GM18499 (cell line): ENCODE measurements around the gene FCGR3B.
A peak's percentile ranks its signal among the peaks of the same experiment; 100 is the strongest.
"Not testable (repeated sequence)": the region's sequence is repeated elsewhere in the genome, so short reads cannot be mapped to it uniquely, and the experiment has no call there.

Source experiments
- ATAC-seq: cut with Tn5 transposase; IDR thresholded peaks from one replicate; pipeline ENCODE4 v1.9.1; 2021; ENCODE audit warnings: moderate number of reproducible peaks; ENCODE audit not compliant: insufficient read depth, unreplicated experiment

The FCGR3B gene

DNA sequence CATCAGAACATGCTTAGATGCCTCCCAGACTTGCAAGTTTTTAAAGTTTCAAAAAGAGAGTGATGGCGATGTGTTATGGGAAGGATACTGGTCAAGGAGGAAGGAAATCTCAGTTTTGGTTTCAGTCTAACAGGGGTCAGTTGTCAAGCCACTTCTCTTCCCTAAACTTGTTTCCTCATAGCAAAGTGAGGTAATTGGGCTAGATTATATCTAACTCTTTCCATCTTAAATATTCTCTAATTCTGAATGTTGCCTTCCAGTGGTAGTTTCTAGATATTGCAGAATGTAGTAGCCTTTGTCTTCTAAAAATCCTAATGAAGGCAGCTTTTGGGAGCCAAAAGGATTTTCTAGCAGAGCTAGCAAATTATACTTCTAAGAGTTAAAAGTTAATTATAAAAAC, 11.7 kb upstream of the FCGR3B start:
- ATAC-seq = not testable (repeated sequence)

DNA sequence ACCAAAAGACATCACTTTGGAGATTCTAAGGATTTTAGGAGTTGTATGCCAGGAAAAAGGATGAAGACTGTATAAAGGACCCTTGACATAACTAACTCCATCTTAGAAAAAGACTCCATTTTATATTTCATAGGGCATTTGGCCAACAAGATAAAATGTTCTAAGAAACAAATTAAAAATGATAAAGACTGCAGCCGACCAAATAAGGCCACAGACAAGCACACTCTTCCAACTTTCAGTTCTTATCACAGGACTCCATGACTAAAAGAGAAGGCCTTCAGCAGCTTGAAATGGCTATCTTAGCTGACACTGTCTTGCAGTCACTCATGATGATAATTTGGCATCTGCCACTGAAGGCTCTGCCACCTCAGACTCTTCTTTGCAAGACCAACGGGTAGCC, 8.2 kb upstream of the FCGR3B start:
- not testable (repeated sequence) for ATAC-seq

GRCh38 chr1:161638251-161638993, 7.4 kb upstream of the FCGR3B start:
- not testable (repeated sequence) for ATAC-seq

DNA sequence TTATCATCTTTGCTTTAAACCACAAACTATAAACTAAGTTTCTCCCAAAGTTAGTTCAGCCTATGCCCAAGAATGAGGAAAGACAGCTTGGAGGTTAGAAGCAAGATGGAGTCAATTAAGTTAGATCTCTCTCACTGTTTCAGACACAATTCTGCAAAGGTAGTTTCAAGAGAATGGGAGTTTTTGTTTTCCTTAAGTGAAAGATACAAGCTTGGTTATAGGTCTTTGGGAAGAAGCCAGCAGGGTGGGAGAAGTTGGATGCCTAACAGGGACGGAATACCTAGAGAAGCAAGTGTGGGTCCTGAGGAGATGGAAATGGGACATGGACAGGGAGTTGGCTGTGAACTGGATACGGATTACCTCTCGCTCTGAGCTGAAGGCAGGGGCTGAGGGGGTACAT, 6.0 kb upstream of the FCGR3B start:
- not testable (repeated sequence) for ATAC-seq

DNA sequence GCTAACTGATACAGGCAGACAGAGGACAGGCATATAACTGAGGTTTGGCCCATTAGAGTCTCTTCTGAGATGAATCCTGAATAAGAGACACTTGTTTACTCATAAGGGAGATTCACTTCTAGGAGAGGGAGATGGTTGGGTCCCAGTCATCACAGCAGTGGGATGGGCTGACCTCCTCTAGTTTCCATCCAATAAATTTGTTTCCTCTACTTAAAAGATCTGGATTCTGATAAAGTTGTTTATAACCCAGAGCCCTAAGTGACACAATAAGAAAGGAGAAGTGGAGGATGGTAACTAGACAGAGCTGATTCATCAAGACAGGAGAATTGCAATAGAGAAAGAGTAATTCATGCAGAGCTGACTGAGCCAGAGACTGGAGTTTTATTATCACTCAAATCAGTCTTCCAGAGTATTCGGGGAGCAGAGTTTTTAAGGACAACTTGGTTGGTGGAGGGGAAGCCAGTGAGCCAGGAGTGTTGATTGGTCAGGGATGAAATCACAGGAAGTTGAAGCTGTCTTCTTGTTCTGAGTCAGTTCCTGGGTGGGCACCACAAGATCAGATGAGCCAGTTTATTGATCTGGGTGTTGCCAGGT, 5.3 kb upstream of the FCGR3B start:
- not testable (repeated sequence) for ATAC-seq

DNA sequence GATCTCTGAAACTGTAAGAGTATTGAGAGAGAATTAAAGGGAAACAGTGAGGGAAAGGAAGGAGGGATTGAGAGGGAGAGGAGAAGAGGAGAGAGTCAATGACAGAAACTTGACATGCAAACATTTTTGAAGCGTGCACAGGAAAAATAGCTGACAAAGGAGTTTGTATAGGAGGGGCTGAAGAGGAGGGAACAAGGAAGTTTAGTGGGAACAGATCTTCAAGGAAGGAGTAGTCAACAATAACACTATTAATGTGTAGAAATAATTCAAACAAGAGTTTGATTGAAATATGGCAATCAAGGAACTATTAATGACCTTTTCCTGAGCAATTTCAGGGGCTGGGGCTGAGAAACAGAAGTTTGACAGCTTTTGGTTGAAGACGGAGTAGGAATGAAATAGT, 4.0 kb upstream of the FCGR3B start:
- ATAC-seq = not testable (repeated sequence)

DNA sequence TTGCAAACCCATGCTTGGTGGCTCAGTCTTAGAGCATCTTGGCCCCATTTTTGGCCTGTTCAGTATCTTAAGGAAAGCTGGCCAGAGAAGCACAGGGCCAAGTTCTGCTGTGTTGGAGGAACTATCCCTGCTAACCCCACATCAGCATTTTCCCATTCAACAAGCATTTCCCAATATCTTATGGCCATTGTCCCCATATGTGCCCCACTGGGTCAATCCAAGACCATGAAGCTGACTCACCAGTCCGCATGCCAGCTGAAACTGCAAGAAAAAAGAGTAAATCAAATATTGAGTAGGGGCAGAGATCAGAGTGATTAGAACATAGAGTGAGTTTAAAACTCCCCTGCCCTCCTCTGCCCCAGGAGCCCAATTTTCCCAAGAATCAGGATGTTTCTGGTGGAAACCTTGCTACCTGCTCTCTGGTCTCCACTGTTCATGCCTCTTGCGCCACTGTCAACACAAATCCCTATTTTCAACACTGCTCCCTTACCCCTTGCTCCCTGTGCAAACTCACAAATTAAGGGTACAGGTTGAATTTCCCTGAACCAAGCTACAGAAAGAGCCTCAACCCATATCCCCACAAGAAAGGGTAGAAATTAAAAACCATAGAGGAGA, 741 bp downstream of the FCGR3B start:
- ATAC-seq = not testable (repeated sequence)

DNA sequence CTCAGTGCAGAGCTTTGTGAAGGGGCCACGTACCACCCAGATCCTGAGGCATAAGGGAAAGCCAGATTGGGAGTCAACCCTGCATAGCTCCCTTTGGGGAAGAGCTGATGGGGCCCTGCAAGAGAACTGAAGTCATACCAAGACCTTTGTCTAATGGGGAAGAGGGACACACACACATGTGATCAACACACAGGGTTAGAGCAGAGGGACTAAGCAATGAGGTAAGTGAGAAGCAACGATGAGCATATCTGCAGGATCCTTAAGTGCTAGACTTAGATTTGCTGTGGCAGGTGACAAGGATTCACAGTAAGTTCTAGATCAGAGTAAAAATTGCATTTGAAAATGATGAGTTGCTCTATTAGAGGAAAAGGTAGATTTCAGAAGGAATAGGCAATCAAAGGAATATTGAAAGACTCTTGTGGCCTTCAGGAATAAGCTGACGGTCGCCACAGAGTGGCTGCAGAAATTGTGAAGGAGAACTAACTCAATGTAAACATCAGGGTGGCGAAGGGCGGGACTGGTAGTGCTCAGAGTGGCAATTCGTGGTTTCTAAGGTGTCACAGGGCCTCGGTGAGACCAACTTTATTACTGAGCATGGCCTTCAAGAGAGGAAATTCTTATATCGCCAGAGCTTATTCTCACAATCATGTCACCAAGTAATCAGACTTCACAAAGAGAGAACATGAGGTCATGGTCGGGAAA, 4.4 kb downstream of the FCGR3B start:
- ATAC-seq = not testable (repeated sequence)

DNA sequence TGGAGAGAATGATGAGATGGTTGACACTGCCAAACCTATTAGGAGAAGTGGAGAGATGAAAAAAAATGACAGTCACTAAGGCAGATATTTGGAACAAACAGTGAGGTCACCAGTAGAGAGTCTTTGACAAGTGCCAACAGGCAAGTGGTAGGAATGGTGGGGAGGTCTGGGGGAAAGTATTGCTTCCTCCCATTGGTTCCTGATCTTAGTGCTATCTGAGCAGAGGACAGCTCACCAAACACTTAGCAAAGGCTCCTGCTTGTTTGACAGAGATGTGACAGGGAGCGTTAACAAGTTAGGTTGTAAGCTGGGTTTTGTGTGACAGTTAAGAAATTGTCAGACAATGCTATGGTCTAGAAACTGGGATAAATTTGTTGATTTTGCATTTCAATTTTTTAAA, 6.4 kb downstream of the FCGR3B start:
- not testable (repeated sequence) for ATAC-seq

- ATAC-seq = not testable (repeated sequence)
Observed at GRCh38 chr1:161623401-161624051, 7.5 kb downstream of the FCGR3B start.

GRCh38 chr1:161622054-161622453, 8.9 kb downstream of the FCGR3B start:
- ATAC-seq = not testable (repeated sequence)

DNA sequence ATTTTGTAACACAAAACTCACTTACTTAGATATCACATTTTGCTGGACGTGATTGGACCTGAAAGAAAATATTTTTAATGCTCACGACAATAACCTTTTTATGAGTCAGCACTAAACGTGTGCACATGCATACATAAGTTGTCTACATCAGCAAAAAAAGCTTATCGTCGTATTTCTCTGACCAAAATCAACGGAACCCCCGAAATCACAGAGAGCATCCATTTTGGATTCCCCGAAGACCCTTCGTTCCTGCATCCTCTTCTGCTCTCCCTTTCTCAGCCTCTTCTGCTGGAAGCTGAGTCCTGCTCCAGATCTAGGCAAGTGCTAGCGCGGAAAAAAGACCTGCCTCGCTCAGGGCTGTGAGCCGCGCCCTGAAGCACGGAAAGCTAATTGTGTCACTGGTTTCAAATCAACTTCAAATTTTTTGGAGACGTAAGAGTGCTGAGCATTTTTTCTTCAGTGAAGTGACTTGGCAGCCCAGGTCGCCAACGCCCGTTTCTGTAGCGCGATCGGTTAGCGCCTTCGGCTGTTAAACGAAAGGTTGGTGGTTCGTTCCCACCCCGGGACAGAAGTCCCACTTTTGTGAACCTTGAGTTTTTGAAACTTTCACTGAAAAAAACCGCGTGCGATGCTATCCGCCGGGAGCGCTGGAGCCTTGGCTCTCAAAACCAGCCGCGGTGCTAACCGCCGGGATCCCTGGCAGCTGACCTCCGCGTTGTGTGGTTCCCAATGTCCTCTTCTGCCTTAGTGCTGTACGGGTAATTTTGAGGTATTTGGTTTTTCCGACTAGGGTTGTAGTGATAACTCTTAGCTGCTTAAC, 9.6 kb downstream of the FCGR3B start:
- ATAC-seq = not testable (repeated sequence)

DNA sequence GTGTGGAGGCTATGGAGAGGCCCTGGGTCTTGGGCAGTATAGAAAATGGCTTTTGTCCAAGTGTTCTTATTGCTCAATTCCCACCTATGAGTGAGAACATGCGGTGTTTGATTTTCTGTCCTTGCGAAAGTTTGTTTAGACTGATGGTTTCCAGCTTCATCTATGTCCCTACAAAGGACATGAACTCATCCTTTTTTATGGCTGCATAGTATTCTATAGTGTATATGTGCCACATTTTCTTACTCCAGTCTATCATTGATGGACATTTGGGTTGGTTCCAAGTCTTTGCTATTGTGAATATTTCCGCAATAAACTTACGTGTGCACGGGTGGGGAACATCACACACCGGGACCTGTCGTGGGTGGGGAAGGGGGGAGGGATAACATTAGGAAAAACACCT, 10.6 kb downstream of the FCGR3B start:
- not testable (repeated sequence) for ATAC-seq

DNA sequence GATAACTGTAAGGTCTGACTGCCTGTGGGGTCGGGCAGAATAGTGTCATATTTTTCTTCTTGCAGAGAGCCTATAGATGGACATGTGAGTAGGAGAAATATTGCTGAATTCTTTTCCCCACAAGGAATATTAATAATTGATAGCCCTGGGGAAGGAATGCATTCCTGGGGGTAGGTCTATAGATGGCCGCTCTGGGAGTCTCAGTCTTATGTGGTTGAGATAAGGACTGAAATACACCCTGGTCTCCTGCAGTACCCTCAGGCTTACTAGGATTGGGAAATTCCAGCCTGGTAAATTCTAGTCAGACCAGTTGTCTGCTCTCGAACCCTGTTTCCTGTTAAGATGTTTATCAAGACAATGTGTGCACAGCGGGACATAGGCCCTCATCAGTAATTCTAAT, 12.5 kb downstream of the FCGR3B start:
- not testable (repeated sequence) for ATAC-seq

DNA sequence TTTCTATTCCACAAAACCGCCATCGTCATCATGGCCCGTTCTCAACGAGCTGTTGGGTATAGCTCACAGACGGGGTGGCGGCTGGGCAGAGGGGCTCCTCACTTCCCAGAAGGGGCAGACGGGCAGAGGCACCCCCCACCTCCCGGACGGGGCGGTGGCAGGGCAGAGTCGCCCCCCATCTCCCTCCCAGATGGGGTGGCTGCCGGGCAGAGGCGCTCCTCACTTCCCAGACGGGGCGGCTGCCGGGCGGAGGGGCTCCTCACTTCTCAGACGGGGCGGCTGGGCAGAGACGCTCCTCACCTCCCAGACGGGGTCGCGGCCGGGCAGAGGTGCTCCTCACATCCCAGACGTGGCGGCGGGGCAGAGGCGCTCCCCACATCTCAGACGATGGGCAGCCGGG, 14.6 kb downstream of the FCGR3B start:
- ATAC-seq = not testable (repeated sequence)

- ATAC-seq = not testable (repeated sequence)
Observed at GRCh38 chr1:161613142-161613514, 17.8 kb downstream of the FCGR3B start.

DNA sequence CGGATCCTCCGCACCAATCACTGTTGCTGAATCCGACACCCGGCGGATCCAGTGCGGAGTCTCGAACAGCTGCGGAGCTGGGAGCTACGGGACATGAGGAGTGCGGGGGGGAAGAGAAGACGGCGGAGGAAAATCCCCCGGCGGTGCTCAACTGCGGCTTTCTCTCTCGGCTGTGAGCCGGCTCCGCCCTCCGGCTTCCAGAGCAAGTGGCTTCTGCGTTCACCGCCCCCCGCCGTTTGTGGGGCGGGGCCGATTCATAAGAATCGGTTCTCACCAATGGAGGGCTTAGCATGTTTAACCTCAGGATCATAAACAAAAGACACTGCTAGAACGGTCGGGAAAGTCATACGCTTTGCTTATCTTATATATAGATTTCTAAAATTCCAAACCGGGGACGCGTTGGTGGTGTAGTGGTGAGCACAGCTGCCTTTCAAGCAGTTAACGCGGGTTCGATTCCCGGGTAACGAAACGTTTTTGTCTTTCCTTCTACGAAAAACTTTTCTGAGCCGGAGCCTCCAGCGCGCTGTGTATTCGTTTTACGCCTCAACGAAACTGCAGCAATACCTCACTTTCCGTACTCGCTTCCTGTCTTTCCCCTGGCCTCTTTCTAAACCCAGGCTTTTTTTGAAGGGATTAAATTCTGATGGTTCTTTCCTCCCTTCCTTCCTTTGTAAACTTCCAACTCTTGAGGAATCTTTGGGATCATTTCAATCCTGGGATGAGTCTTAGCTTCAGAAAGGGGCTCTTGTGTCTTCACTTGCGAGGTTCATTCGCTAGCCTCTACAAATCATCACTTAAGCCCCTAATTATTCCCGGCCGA, 18.4 kb downstream of the FCGR3B start:
- ATAC-seq = peak; percentile 65

GRCh38 chr1:161611866-161612321, 19.1 kb downstream of the FCGR3B start:
- not testable (repeated sequence) for ATAC-seq

DNA sequence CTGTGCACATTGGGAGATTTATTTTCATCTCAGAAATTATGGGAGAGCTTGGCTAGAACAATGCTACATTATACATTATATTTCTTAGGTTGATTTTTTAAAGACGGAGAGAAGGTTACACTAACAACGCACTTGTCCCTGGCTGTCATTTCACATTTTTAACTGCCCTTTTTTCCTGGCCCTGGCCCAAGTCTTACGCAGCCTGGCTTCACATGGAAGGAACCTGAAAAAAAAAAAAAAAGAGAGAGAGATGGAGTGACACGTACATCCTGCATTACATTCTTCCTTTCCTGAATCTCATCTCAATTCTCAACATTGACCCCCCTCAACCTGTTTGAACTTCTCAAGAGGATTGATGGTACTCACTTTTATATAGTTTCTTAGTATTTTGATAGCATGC, 20.8 kb downstream of the FCGR3B start:
- not testable (repeated sequence) for ATAC-seq
